IMR-90 (cell line): ENCODE results near the gene CTXN3. TPM values are rescaled to one million over a fixed set of nuclear protein-coding genes. Genes with fewer than 3 reads are reported as not detected.

Source experiments
- ATAC-seq: fragments of 200-7000 bp; cut with Tn5 transposase; 2 replicates; pipeline ENCODE4 v1.9.1; 2020; ENCODE audit warnings: low read depth, mild to moderate bottlenecking, moderate library complexity
- BruUV-seq: library from RNA; stranded (reverse); fragments of 400-500 nt; replicated peaks from 2 replicates; lab custom pipeline; 2021; lab: Mats Ljungman, UMichigan
- CTCF ChIA-PET: fragments of 300-600 bp; formaldehyde crosslinking; extraction: SDS; loops from one replicate; lab custom pipeline; 2021; ENCODE audit warnings: antibody characterized with exemption; lab: Yijun Ruan, JAX
- POLR2A ChIA-PET: fragments of 300-600 bp; sonication (Branson Sonifier 250); formaldehyde crosslinking; loops from one replicate; lab custom pipeline; 2022; ENCODE audit warnings: antibody characterized with exemption; ENCODE audit not compliant: unreplicated experiment; lab: Charles Lee
- DNase-seq: peaks from one replicate; pipeline ENCODE4 v3.0.0; 2013
- H2AFZ ChIP-seq: replicated peaks from 2 replicates; pipeline ENCODE3; 2013; ENCODE audit warnings: low read length, mild to moderate bottlenecking; ENCODE audit not compliant: poor library complexity
- H2AK5ac ChIP-seq: 2 replicates; pipeline ENCODE4 v1.6.1; 2013; ENCODE audit warnings: low read depth, low read length, inconsistent platforms
- H2AK9ac ChIP-seq: replicated peaks from 2 replicates; pipeline ENCODE3; 2013; ENCODE audit warnings: mild to moderate bottlenecking, low read depth, low read length, moderate library complexity; ENCODE audit not compliant: poor library complexity
- H2BK120ac ChIP-seq: 2 replicates; pipeline ENCODE4 v1.6.1; 2013; ENCODE audit warnings: low read depth, low read length, inconsistent platforms
- H2BK15ac ChIP-seq: 3 replicates; pipeline ENCODE4 v1.6.1; 2013; ENCODE audit warnings: low read depth, low read length, inconsistent platforms
- H2BK20ac ChIP-seq: 2 replicates; pipeline ENCODE4 v1.6.1; 2013; ENCODE audit warnings: low read depth, mild to moderate bottlenecking, inconsistent platforms, low read length, moderate library complexity
- H2BK5ac ChIP-seq: 2 replicates; pipeline ENCODE4 v1.6.1; 2013; ENCODE audit warnings: mild to moderate bottlenecking, low read depth, low read length, inconsistent platforms; ENCODE audit not compliant: poor library complexity, severe bottlenecking
- H3K14ac ChIP-seq: replicated peaks from 2 replicates; pipeline ENCODE4 v1.6.1; 2013; ENCODE audit warnings: low read depth, low read length, inconsistent platforms
- H3K18ac ChIP-seq: 2 replicates; pipeline ENCODE4 v1.6.1; 2013; ENCODE audit warnings: low read depth, low read length, control low read depth
- H3K23ac ChIP-seq: 2 replicates; pipeline ENCODE4 v1.6.1; 2013; ENCODE audit warnings: low read depth, low read length, inconsistent platforms
- H3K27ac ChIP-seq: 2 replicates; pipeline ENCODE4 v1.5.1; 2013; ENCODE audit warnings: mild to moderate bottlenecking, control low read depth, low read length; ENCODE audit not compliant: insufficient read depth
- H3K27me3 ChIP-seq: 2 replicates; pipeline ENCODE4 v1.6.1; 2013; ENCODE audit warnings: low read length; ENCODE audit not compliant: control insufficient read depth, insufficient read depth
- H3K36me3 ChIP-seq: 2 replicates; pipeline ENCODE4 v1.6.1; 2013; ENCODE audit warnings: low read length, mixed read lengths; ENCODE audit not compliant: control insufficient read depth, insufficient read depth
- H3K4ac ChIP-seq: 2 replicates; pipeline ENCODE4 v1.6.1; 2013; ENCODE audit warnings: low read depth, low read length, inconsistent platforms
- H3K4me1 ChIP-seq: 2 replicates; pipeline ENCODE4 v1.6.1; 2013; ENCODE audit warnings: low read length, mixed read lengths; ENCODE audit not compliant: control insufficient read depth, insufficient read depth
- H3K4me2 ChIP-seq: 2 replicates; pipeline ENCODE4 v1.6.1; 2013; ENCODE audit warnings: low read depth, mild to moderate bottlenecking, control low read depth, low read length, moderate library complexity
- H3K4me3 ChIP-seq: 2 replicates; pipeline ENCODE4 v1.5.1; 2013; ENCODE audit warnings: low read depth, mild to moderate bottlenecking, control low read depth, low read length, moderate library complexity; ENCODE audit not compliant: insufficient read depth
- H3K56ac ChIP-seq: 2 replicates; pipeline ENCODE4 v1.6.1; 2013; ENCODE audit warnings: low read length, inconsistent platforms; ENCODE audit not compliant: insufficient read depth; ENCODE audit errors: extremely low read depth
- H3K79me1 ChIP-seq, 2 experiments: 2 replicates each; pipeline ENCODE4 v1.6.1; 2013; ENCODE audit warnings: low read length in 2 of 2, inconsistent platforms in 1 of 2, low read depth in 1 of 2
- H3K9ac ChIP-seq: 2 replicates; pipeline ENCODE4 v1.6.1; 2013; ENCODE audit warnings: low read depth, low read length, control low read depth
- H3K9me1 ChIP-seq: 2 replicates; pipeline ENCODE4 v1.6.1; 2013; ENCODE audit warnings: low read length, inconsistent platforms; ENCODE audit not compliant: insufficient read depth
- H3K9me3 ChIP-seq: 2 replicates; pipeline ENCODE4 v1.6.1; 2013; ENCODE audit warnings: low read length; ENCODE audit not compliant: control insufficient read depth, insufficient read depth
- H4K20me1 ChIP-seq: 2 replicates; pipeline ENCODE4 v1.6.1; 2013; ENCODE audit warnings: low read length, inconsistent platforms; ENCODE audit not compliant: insufficient read depth
- H4K5ac ChIP-seq: 2 replicates; pipeline ENCODE4 v1.6.1; 2013; ENCODE audit warnings: mild to moderate bottlenecking, low read depth, low read length, control low read depth
- H4K8ac ChIP-seq, 2 experiments: 2 replicates each; pipeline ENCODE4 v1.6.1; 2013; ENCODE audit warnings: low read depth in 2 of 2, low read length in 2 of 2, control low read depth in 1 of 2, inconsistent platforms in 1 of 2
- H4K91ac ChIP-seq: 2 replicates; pipeline ENCODE4 v1.6.1; 2013; ENCODE audit warnings: low read depth, low read length, inconsistent platforms; ENCODE audit not compliant: insufficient read depth
- BHLHE40 ChIP-seq: fragments of 150-350 bp; IDR thresholded peaks from 2 replicates; pipeline ENCODE4 v1.6.1; 2016; ENCODE audit warnings: mild to moderate bottlenecking, low read depth, low read length
- CEBPB ChIP-seq: IDR thresholded peaks from 2 replicates; pipeline ENCODE4 v1.6.1; 2012; ENCODE audit warnings: low read depth, low read length, improper control_type of control experiment
- CHD1 ChIP-seq: IDR thresholded peaks from 2 replicates; pipeline ENCODE4 v1.6.1; 2012; ENCODE audit warnings: low read depth, low read length, improper control_type of control experiment
- CTCF ChIP-seq: conservative IDR thresholded peaks from 2 replicates; pipeline ENCODE4 v1.5.1; 2012; ENCODE audit warnings: mild to moderate bottlenecking, low read depth, low read length, improper control_type of control experiment
- FOS ChIP-seq: fragments of 150-350 bp; IDR thresholded peaks from 2 replicates; pipeline ENCODE4 v1.6.1; 2016; ENCODE audit warnings: low read depth, low read length
- MAFK ChIP-seq: IDR thresholded peaks from 2 replicates; pipeline ENCODE4 v1.6.1; 2012; ENCODE audit warnings: low read depth, low read length, improper control_type of control experiment
- MXI1 ChIP-seq: IDR thresholded peaks from 2 replicates; pipeline ENCODE4 v1.6.1; 2012; ENCODE audit warnings: low read depth, mild to moderate bottlenecking, low read length, moderate library complexity, borderline replicate concordance
- NFE2L2 ChIP-seq: fragments of 150-350 bp; IDR thresholded peaks from 2 replicates; pipeline ENCODE4 v1.6.1; 2016; ENCODE audit warnings: low read depth, mild to moderate bottlenecking, low read length
- POLR2A ChIP-seq: IDR thresholded peaks from 2 replicates; pipeline ENCODE4 v1.6.1; 2012; ENCODE audit warnings: mild to moderate bottlenecking, low read depth, low read length
- RAD21 ChIP-seq: IDR thresholded peaks from 2 replicates; pipeline ENCODE4 v1.6.1; 2012; ENCODE audit warnings: low read length, improper control_type of control experiment
- RCOR1 ChIP-seq: IDR thresholded peaks from 2 replicates; pipeline ENCODE4 v1.6.1; 2012; ENCODE audit warnings: mild to moderate bottlenecking, low read length, improper control_type of control experiment; ENCODE audit not compliant: insufficient replicate concordance
- RFX5 ChIP-seq: IDR thresholded peaks from 2 replicates; pipeline ENCODE4 v1.8.0; 2012; ENCODE audit warnings: low read depth, mild to moderate bottlenecking, low read length, moderate library complexity
- SMC3 ChIP-seq: fragments of 150-350 bp; IDR thresholded peaks from 2 replicates; pipeline ENCODE4 v1.6.1; 2016; ENCODE audit warnings: low read depth, mild to moderate bottlenecking, antibody characterized with exemption, low read length, moderate library complexity
- USF2 ChIP-seq: fragments of 150-350 bp; IDR thresholded peaks from 2 replicates; pipeline ENCODE4 v1.6.1; 2017; ENCODE audit warnings: mild to moderate bottlenecking, antibody characterized with exemption, low read length, low read depth
- WGBS, 2 experiments: methylation state at CpG; one replicate each; pipeline versions ENCODE4 v1.1.5 to v1.1.7; 2013; ENCODE audit warnings: missing lambda C conversion rate in 2 of 2; ENCODE audit not compliant: insufficient read length in 1 of 2; ENCODE audit errors: extremely low coverage in 2 of 2; 5-methylcytosine and 5-hydroxymethylcytosine counted together
- dilution Hi-C: fragments of 300-500 bp; cut with HindIII; formaldehyde crosslinking; loops from one replicate; pipeline ENCODE4 v1.14.3; 2018; ENCODE audit warnings: low sequenced_read_pairs; ENCODE audit not compliant: unreplicated experiment
- in situ Hi-C: fragments of 300-500 bp; cut with MboI; formaldehyde crosslinking; loops from 3 replicates; pipeline ENCODE4 v1.14.3; 2019; ENCODE audit warnings: low sequenced_read_pairs, inconsistent platforms, mixed read lengths
- intact Hi-C: fragments of 100-400 bp; cut with micrococcal nuclease; formaldehyde crosslinking; loops from 2 replicates; pipeline ENCODE4 v1.10.0; 2022
- polyA plus RNA-seq, 3 experiments: library from polyadenylated mRNA; depleted of rRNA; stranded (reverse); fragments of >200 nt; gene quantifications; 2 replicates each; pipeline ENCODE4 v1.2.3, GENCODE V29; 2012; ENCODE audit warnings: low replicate concordance in 1 of 3
- total RNA-seq: library from RNA; depleted of rRNA; stranded (reverse); fragments of >200 nt; gene quantifications from 2 replicates; pipeline ENCODE4 v1.2.3, GENCODE V29; 2012

The CTXN3 gene
- total and polyA plus RNA-seq, 2 of the 4 experiments (the other 2 are of a cell fraction), result not detected

GRCh38 chr5:127621601-127622325, 27.1 kb upstream of the CTXN3 start:
- no peaks in the 10 kb centered on the region for H3K36me3 ChIP-seq
- H3K27ac ChIP-seq, result no peak overlapping the region
- peaks cover 2% of the 10 kb centered on the region; the same call in 1 of the 2 replicates for H3K27me3 ChIP-seq
- 0 out of 2 replicates have a peak, but pooled peaks cover 3% of the 10 kb centered on the region for H3K9me1 ChIP-seq
- ATAC-seq (no peak), DNase-seq (no peak)
- no peak overlapping the region for H3K56ac ChIP-seq
- no peak overlapping the region for H3K4ac ChIP-seq
- intact Hi-C loops, result no loop called here
- no peak overlapping the region for H2BK120ac ChIP-seq
- H2BK15ac ChIP-seq, result no peak overlapping the region
- in situ Hi-C loops, result no loop called here
- dilution Hi-C loops, result no loop called here
- ChIA-PET CTCF (interaction anchor here (1.0 kb wide), 1 partner anchor 18 kb away, joined by 3 read pairs; no protein-coding TSS in a partner anchor), POLR2A (no interaction called here)
- H3K9ac ChIP-seq, result no peak overlapping the region
- no peak overlapping the region for H2AK9ac ChIP-seq
- H4K20me1 ChIP-seq, result no peaks in the 10 kb centered on the region
- no peak overlapping the region for H3K18ac ChIP-seq
- BruUV-seq, result no TSS peak
- H4K5ac ChIP-seq, result no peak overlapping the region
- no peak overlapping the region for H3K23ac ChIP-seq
- H3K4me2 ChIP-seq, result no peak overlapping the region
- H4K8ac ChIP-seq, result no peak overlapping the region
- no peak overlapping the region for H3K14ac ChIP-seq
- H2BK5ac ChIP-seq, result no peak overlapping the region
- H3K9me3 ChIP-seq, result peaks cover 4% of the 10 kb centered on the region
- H2AK5ac ChIP-seq, result no peak overlapping the region
- H2BK20ac ChIP-seq, result no peak overlapping the region
- no peak overlapping the region for H4K91ac ChIP-seq
- no peak overlapping the region for H2AFZ ChIP-seq
- no peak overlapping the region for H3K4me3 ChIP-seq
- H3K4me1 ChIP-seq, result no peaks in the 10 kb centered on the region
- H3K79me1 ChIP-seq, result no peaks in the 10 kb centered on the region
- no peak for TF ChIP-seq RFX5
- TF ChIP-seq FOS, result no peak
- TF ChIP-seq CEBPB, result no peak
- TF ChIP-seq CTCF, result no peak
- no peak for TF ChIP-seq SMC3
- TF ChIP-seq USF2, result no peak
- TF ChIP-seq RAD21, result no peak
- no peak for TF ChIP-seq MAFK
- TF ChIP-seq CHD1, result no peak
- TF ChIP-seq NFE2L2, result no peak
- no peak for TF ChIP-seq MXI1
- no peak for TF ChIP-seq POLR2A
- TF ChIP-seq RCOR1, result no peak
- TF ChIP-seq BHLHE40, result no peak
- WGBS, 2 experiments, result no CpG with 5 or more reads among the region's 4 CpGs
